Measurements from ENCODE around the gene RAB1A. TPM values are rescaled to one million over a fixed set of nuclear protein-coding genes. Genes with fewer than 3 reads are reported as not detected.
A peak's percentile ranks its signal among the peaks of the same experiment; 100 is the strongest.

The RAB1A gene
- total and polyA plus RNA-seq, 2 of the 13 experiments (the other 11 are each of a cell fraction or from before 2014, with no cell fraction given): 206 to 226 TPM

DNA sequence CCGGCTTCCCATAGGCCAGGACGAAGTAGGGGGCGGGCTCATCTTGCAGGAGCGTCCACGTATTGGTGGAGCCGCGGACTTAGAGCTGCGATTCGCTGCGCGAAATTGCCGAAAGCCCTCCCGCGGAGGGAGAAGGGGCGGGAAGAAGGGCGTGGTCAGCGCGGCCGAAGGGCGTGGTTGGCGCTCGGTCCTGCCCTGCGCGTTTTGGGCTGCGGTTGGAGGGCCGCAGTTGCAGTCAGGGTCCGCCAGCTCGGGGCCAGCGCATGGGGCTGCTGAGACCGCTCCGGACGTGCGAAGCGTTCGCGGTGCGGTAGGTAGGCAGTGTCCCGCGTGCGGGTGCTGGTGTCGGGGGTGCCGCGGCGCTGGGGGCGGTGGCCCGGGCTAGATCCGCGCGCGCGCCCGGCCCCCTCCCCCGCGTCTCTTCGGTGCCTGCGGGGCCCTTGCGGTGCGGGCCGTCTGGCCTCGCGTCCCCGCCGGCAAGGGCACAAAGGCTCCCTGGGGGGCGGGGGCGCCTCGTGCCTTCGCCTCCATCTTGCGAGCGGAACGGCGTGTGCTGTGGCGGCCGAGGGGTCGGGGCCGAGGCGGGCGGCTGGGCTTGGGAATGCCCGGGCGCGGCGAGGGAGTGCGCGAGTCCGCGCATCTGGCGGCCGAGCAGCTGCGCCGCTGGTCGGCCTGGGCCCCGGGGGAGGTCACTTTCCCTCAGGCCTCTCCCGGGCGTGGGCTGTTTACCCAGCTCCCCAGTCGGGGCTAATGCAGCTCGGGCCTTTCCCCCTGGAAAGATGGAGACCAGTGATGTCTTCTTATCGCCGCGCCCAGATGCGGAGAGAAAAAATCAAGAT, 73.5 kb downstream of the RAB1A start, which contains the start of gene CEP68 (continued):
- TF ChIP-seq MBNL3 (CRISPR knock-in tag; conservative IDR thresholded peaks at IDR 0.05) (no peak), ZNF431 (CRISPR knock-in tag; IDR thresholded peaks at IDR 0.05; ENCODE audit: borderline replicate concordance, low read depth) (peak; percentile 98), ZNF335 (CRISPR knock-in tag; IDR thresholded peaks at IDR 0.05) (no peak), HES4 (CRISPR knock-in tag; IDR thresholded peaks at IDR 0.05; ENCODE audit: borderline replicate concordance) (peak; percentile 98), ZNF17 (CRISPR knock-in tag; IDR thresholded peaks at IDR 0.05) (no peak), FOXP1 (IDR thresholded peaks at IDR 0.05) (no peak), FOXP1 (CRISPR knock-in tag; IDR thresholded peaks at IDR 0.05) (no peak), SRSF4 (IDR thresholded peaks at IDR 0.05; ENCODE audit: low read depth, low read length, poor library complexity, severe bottlenecking) (no peak), THAP11 (CRISPR knock-in tag; IDR thresholded peaks at IDR 0.05) (peak; percentile 74), RFX5 (IDR thresholded peaks at IDR 0.05; ENCODE audit: low read depth, low read length) (no peak), ZBTB8A (CRISPR knock-in tag; IDR thresholded peaks at IDR 0.05; ENCODE audit: borderline replicate concordance, low read depth) (0 out of 2 replicates have a peak, but pooled peaks have one; percentile 61), SNAPC2 (CRISPR knock-in tag; IDR thresholded peaks at IDR 0.05) (peak; percentile 85; the same call in 1 of the 2 replicates), SMAD3 (CRISPR knock-in tag; IDR thresholded peaks at IDR 0.05) (no peak; the same call in 1 of the 2 replicates), NFYC (CRISPR knock-in tag; IDR thresholded peaks at IDR 0.05) (peak; percentile 98), SOX13 (IDR thresholded peaks at IDR 0.05) (no peak; the same call in 1 of the 2 replicates), SOX13 (CRISPR knock-in tag; conservative IDR thresholded peaks at IDR 0.05 in 1 of 2, IDR thresholded peaks at IDR 0.05 in 1 of 2) (0 out of 4 replicates have a peak, but pooled peaks of 1 of the 2 experiments have one; percentile 6), ZNF850 (CRISPR knock-in tag; conservative IDR thresholded peaks at IDR 0.05) (no peak), CCAR2 (optimal IDR thresholded peaks at IDR 0.05; ENCODE audit: low read depth, low read length) (no peak)
- TF ChIP-seq, protein P1, sequence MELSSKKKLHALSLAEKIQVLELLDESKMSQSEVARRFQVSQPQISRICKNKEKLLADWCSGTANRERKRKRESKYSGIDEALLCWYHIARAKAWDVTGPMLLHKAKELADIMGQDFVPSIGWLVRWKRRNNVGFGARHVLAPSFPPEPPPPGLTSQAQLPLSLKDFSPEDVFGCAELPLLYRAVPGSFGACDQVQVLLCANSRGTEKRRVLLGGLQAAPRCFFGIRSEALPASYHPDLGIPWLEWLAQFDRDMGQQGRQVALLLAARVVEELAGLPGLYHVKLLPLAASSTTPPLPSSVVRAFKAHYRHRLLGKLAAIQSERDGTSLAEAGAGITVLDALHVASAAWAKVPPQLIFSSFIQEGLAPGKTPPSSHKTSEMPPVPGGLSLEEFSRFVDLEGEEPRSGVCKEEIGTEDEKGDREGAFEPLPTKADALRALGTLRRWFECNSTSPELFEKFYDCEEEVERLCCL (CRISPR knock-in tag; IDR thresholded peaks at IDR 0.05; ENCODE audit: borderline replicate concordance): 0 out of 2 replicates have a peak, but pooled peaks have one; percentile 23
- TF ChIP-seq, protein P2, sequence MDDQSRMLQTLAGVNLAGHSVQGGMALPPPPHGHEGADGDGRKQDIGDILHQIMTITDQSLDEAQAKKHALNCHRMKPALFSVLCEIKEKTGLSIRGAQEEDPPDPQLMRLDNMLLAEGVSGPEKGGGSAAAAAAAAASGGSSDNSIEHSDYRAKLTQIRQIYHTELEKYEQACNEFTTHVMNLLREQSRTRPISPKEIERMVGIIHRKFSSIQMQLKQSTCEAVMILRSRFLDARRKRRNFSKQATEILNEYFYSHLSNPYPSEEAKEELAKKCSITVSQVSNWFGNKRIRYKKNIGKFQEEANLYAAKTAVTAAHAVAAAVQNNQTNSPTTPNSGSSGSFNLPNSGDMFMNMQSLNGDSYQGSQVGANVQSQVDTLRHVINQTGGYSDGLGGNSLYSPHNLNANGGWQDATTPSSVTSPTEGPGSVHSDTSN (CRISPR knock-in tag; IDR thresholded peaks at IDR 0.05; ENCODE audit: borderline replicate concordance): no peak
- TF ChIP-seq, protein P3, sequence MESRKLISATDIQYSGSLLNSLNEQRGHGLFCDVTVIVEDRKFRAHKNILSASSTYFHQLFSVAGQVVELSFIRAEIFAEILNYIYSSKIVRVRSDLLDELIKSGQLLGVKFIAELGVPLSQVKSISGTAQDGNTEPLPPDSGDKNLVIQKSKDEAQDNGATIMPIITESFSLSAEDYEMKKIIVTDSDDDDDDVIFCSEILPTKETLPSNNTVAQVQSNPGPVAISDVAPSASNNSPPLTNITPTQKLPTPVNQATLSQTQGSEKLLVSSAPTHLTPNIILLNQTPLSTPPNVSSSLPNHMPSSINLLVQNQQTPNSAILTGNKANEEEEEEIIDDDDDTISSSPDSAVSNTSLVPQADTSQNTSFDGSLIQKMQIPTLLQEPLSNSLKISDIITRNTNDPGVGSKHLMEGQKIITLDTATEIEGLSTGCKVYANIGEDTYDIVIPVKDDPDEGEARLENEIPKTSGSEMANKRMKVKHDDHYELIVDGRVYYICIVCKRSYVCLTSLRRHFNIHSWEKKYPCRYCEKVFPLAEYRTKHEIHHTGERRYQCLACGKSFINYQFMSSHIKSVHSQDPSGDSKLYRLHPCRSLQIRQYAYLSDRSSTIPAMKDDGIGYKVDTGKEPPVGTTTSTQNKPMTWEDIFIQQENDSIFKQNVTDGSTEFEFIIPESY (CRISPR knock-in tag; IDR thresholded peaks at IDR 0.05): no peak
- TF ChIP-seq, protein P4, sequence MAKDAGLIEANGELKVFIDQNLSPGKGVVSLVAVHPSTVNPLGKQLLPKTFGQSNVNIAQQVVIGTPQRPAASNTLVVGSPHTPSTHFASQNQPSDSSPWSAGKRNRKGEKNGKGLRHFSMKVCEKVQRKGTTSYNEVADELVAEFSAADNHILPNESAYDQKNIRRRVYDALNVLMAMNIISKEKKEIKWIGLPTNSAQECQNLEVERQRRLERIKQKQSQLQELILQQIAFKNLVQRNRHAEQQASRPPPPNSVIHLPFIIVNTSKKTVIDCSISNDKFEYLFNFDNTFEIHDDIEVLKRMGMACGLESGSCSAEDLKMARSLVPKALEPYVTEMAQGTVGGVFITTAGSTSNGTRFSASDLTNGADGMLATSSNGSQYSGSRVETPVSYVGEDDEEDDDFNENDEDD (CRISPR knock-in tag; IDR thresholded peaks at IDR 0.05; ENCODE audit: borderline replicate concordance): peak; percentile 85; the same call in 1 of the 2 replicates
